Nucleus accumbens (tissue), 56 donors: ENCODE results near the gene KLK4.
"Not testable (repeated sequence)": the region's sequence is repeated elsewhere in the genome, so short reads cannot be mapped to it uniquely, and the experiment has no call there.

Experiments used
- DNase-seq, 56 donors: peaks; one replicate each; lab custom pipeline; 2025; lab: John Stamatoyannopoulos, UW

KLK4 gene

GRCh38 chr19:50916069-50916468, 4.9 kb upstream of the KLK4 start:
- DNase-seq = no peak

GRCh38 chr19:50912727-50913716, 1.8 kb upstream of the KLK4 start:
- peak in 1 of 56 donors; percentile 10 for DNase-seq

- DNase-seq = no peak
Observed at GRCh38 chr19:50912102-50912599, 956 bp upstream of the KLK4 start.

GRCh38 chr19:50910722-50911121, 473 bp downstream of the KLK4 start:
- no peak for DNase-seq

GRCh38 chr19:50909240-50910070, 1.7 kb downstream of the KLK4 start:
- DNase-seq = peak in 16 of 56 donors; percentile 0 to 57 (median 15)

- no peak for DNase-seq
Observed at GRCh38 chr19:50908336-50908735, 2.9 kb downstream of the KLK4 start.

- peak in 2 of 56 donors; percentile 3 to 5 for DNase-seq
Observed at GRCh38 chr19:50906217-50906616, 5.0 kb downstream of the KLK4 start.

GRCh38 chr19:50902640-50903039, 8.6 kb downstream of the KLK4 start:
- no peak for DNase-seq

- DNase-seq = no peak
Observed at GRCh38 chr19:50899569-50899968, 11.6 kb downstream of the KLK4 start.

GRCh38 chr19:50898018-50898417, 13.2 kb downstream of the KLK4 start:
- DNase-seq = no peak

GRCh38 chr19:50897612-50898011, 13.6 kb downstream of the KLK4 start:
- DNase-seq = no peak

- DNase-seq = no peak
Observed at GRCh38 chr19:50897191-50897607, 14.0 kb downstream of the KLK4 start.

GRCh38 chr19:50896591-50897190, 14.5 kb downstream of the KLK4 start:
- DNase-seq = no peak

GRCh38 chr19:50896089-50896590, 15.1 kb downstream of the KLK4 start:
- DNase-seq = not testable (repeated sequence)

- DNase-seq = no peak
Observed at GRCh38 chr19:50894478-50895356, 16.5 kb downstream of the KLK4 start.

- DNase-seq = no peak
Observed at GRCh38 chr19:50893047-50893736, 18.0 kb downstream of the KLK4 start.

GRCh38 chr19:50891253-50891625, 20.0 kb downstream of the KLK4 start:
- no peak for DNase-seq

GRCh38 chr19:50890422-50891252, 20.6 kb downstream of the KLK4 start:
- no peak for DNase-seq
